K562 (cell line): Measurements from ENCODE around the gene HTR3B. TPM values are rescaled to one million over a fixed set of nuclear protein-coding genes. Genes with fewer than 3 reads are reported as not detected.
A peak's percentile ranks its signal among the peaks of the same experiment; 100 is the strongest.

Source experiments
- ATAC-seq: fragments of 200-7000 bp; cut with Tn5 transposase; 3 replicates; pipeline ENCODE4 v1.9.1; 2020; ENCODE audit warnings: moderate library complexity
- BruUV-seq: library from RNA; stranded (reverse); fragments of 400-500 nt; replicated peaks from 2 replicates; lab custom pipeline; 2021; lab: Mats Ljungman, UMichigan
- CTCF ChIA-PET: fragments of 300-600 bp; formaldehyde crosslinking; extraction: SDS; loops from one replicate; lab custom pipeline; 2021; ENCODE audit warnings: low intra/inter-chr PET ratio; lab: Yijun Ruan, JAX
- POLR2A ChIA-PET: fragments of 300-600, 350-650 bp; sonication (Branson Sonifier 250); formaldehyde crosslinking; extraction: SDS; loops from one replicate; lab custom pipeline; 2021; ENCODE audit warnings: antibody characterized with exemption, inconsistent platforms; lab: Yijun Ruan, JAX
- DNase-seq, 4 experiments: peaks; one replicate each; pipeline versions ENCODE4 v3.0.0 to v3.0.0-alpha.2; 2011 to 2018; ENCODE audit warnings: low spot score in 3 of 4, mixed read lengths in 3 of 4; ENCODE audit errors: extremely low read depth in 1 of 4
- FAIRE-seq: peaks from 2 replicates; lab custom pipeline; 2011; peaks lifted over from hg19 to GRCh38; lab: Jason Lieb, UNC
- H2AFZ ChIP-seq: 2 replicates; pipeline ENCODE4 v1.6.0; 2011; ENCODE audit warnings: low read depth, low read length, control low read depth, inconsistent platforms
- H3K27ac ChIP-seq: fragments of 200-600 bp; 3 replicates; pipeline ENCODE4 v1.8.0; 2011; ENCODE audit warnings: low read depth, mild to moderate bottlenecking, control low read depth, inconsistent platforms, low read length, moderate library complexity, mixed read lengths; ENCODE audit errors: extremely low read depth
- H3K27me3 ChIP-seq, 2 experiments: fragments of 300-600 bp in 1 of 2; 2 replicates in 1 of 2; 3 replicates in 1 of 2; pipeline versions ENCODE4 v1.6.0 to v1.8.0; 2011; ENCODE audit warnings: inconsistent platforms in 2 of 2, low read length in 2 of 2, mild to moderate bottlenecking in 1 of 2, mixed read lengths in 1 of 2, moderate library complexity in 1 of 2; ENCODE audit not compliant: control insufficient read depth in 2 of 2, insufficient read depth in 2 of 2
- H3K36me3 ChIP-seq: fragments of 300-600 bp; 3 replicates; pipeline ENCODE4 v1.8.0; 2011; ENCODE audit warnings: mild to moderate bottlenecking, low read length, inconsistent platforms; ENCODE audit not compliant: control insufficient read depth, insufficient read depth
- H3K4me1 ChIP-seq, 2 experiments: fragments of 200-600 bp in 1 of 2; replicated peaks in 1 of 2; 2 replicates in 1 of 2; 3 replicates in 1 of 2; pipeline versions ENCODE4 v1.5.1 to v1.8.0; 2011; ENCODE audit warnings: inconsistent platforms in 2 of 2, low read length in 2 of 2, mild to moderate bottlenecking in 1 of 2, mixed read lengths in 1 of 2, moderate library complexity in 1 of 2; ENCODE audit not compliant: control insufficient read depth in 2 of 2, insufficient read depth in 2 of 2
- H3K4me2 ChIP-seq: 2 replicates; pipeline ENCODE4 v1.6.1; 2011; ENCODE audit warnings: low read length, control low read depth, inconsistent platforms, mixed read lengths; ENCODE audit not compliant: insufficient read depth
- H3K4me3 ChIP-seq: fragments of 200-600 bp; sonication (generic), shearing (Covaris generic); 2 replicates; pipeline ENCODE4 v1.5.1; 2016; ENCODE audit warnings: control low read depth, inconsistent platforms
- H3K79me2 ChIP-seq: fragments of 200-600 bp; 3 replicates; pipeline ENCODE4 v1.8.0; 2011; ENCODE audit warnings: low read length, inconsistent platforms; ENCODE audit not compliant: control insufficient read depth, insufficient read depth
- H3K9ac ChIP-seq, 2 experiments: 2 replicates each; pipeline versions ENCODE4 v1.6.0 to v1.6.1; 2011; ENCODE audit warnings: low read depth in 2 of 2, low read length in 2 of 2, control low read depth in 1 of 2, inconsistent platforms in 1 of 2, mild to moderate bottlenecking in 1 of 2, mixed read lengths in 1 of 2; ENCODE audit not compliant: insufficient read depth in 1 of 2
- H3K9me1 ChIP-seq: one replicate; pipeline ENCODE4 v1.6.0; 2011; ENCODE audit warnings: inconsistent platforms, mild to moderate bottlenecking, low read length, moderate library complexity; ENCODE audit not compliant: control insufficient read depth, insufficient read depth
- H3K9me3 ChIP-seq: replicated peaks from 2 replicates; pipeline ENCODE4 v1.5.1; 2011; ENCODE audit warnings: low read depth, low read length, inconsistent platforms; ENCODE audit not compliant: control insufficient read depth, insufficient read depth
- H4K20me1 ChIP-seq: replicated peaks from 2 replicates; pipeline ENCODE4 v1.6.1; 2011; ENCODE audit warnings: low read length, inconsistent platforms, mixed read lengths; ENCODE audit not compliant: control insufficient read depth, insufficient read depth
- ARID2 ChIP-seq: fragments of 450-650 bp; IDR thresholded peaks from 2 replicates; pipeline ENCODE4 v1.6.1; 2017; ENCODE audit warnings: antibody characterized with exemption, mild to moderate bottlenecking
- BHLHE40 ChIP-seq: IDR thresholded peaks from 2 replicates; pipeline ENCODE4 v1.6.1; 2011; ENCODE audit warnings: low read length, improper control_type of control experiment
- FOS ChIP-seq: IDR thresholded peaks from 3 replicates; pipeline ENCODE4 v1.6.1; 2011; ENCODE audit not compliant: insufficient read length; ENCODE audit errors: extremely low read depth
- NR4A1 ChIP-seq, 2 experiments: fragments of 250-450 bp in 1 of 2; fragments of 450-650 bp in 1 of 2; sonication (Bioruptor Pico) in 1 of 2; IDR thresholded peaks; 2 replicates each; pipeline versions ENCODE4 v1.4.0 to v1.6.1; 2016 to 2020; ENCODE audit warnings: mild to moderate bottlenecking in 2 of 2, missing compliant biosample characterization in 1 of 2, missing genetic modification characterization in 1 of 2, moderate library complexity in 1 of 2
- NRF1 ChIP-seq, 2 experiments: fragments of 450-650 bp; IDR thresholded peaks in 1 of 2; conservative IDR thresholded peaks in 1 of 2; 2 replicates each; pipeline ENCODE4 v1.6.1; 2014; ENCODE audit warnings: mild to moderate bottlenecking in 2 of 2
- SMC3 ChIP-seq: conservative IDR thresholded peaks from 2 replicates; pipeline ENCODE4 v1.6.1; 2011; ENCODE audit warnings: low read depth, low read length, improper control_type of control experiment; ENCODE audit not compliant: insufficient read depth
- ZHX1 ChIP-seq: fragments of 150-350 bp; conservative IDR thresholded peaks from 2 replicates; pipeline ENCODE4 v1.6.1; 2014; ENCODE audit warnings: low read length
- ZNF146 ChIP-seq: IDR thresholded peaks from one replicate; pipeline ENCODE4 v1.6.1; 2018; ENCODE audit warnings: missing compliant biosample characterization; ENCODE audit not compliant: unreplicated experiment
- WGBS: fragments of 100-300 bp; shearing (Covaris generic); methylation state at CpG from one replicate; pipeline ENCODE4 v1.1.6; 2016; ENCODE audit warnings: low coverage, mixed read lengths; ENCODE audit not compliant: insufficient coverage; ENCODE audit errors: missing lambda C conversion rate; 5-methylcytosine and 5-hydroxymethylcytosine counted together
- in situ Hi-C: fragments of 300-500 bp; cut with MboI; formaldehyde crosslinking; loops from 4 replicates; pipeline ENCODE4 v1.15.0; 2018; ENCODE audit warnings: inconsistent platforms, mixed read lengths
- intact Hi-C: fragments of 100-400 bp; cut with micrococcal nuclease; formaldehyde crosslinking; loops from 2 replicates; pipeline ENCODE4 v1.14.2; 2022
- polyA plus RNA-seq, 8 experiments: library from polyadenylated mRNA; depleted of rRNA in 4 of 8; stranded (reverse) in 5 of 8; unstranded in 3 of 8; fragments of >200 nt; fragmentation: Nextera tagmentation in 2 of 8; fragmentation: Illumina TruSeq in 1 of 8; extraction: Ambion mirVana in 2 of 8; extraction: Trizol in 1 of 8; gene quantifications; 2 replicates each; pipeline versions ENCODE4 v1.2.1 to v1.2.3, GENCODE V29; 2011 to 2014; ENCODE audit warnings: inconsistent platforms in 1 of 8, missing spikeins in 1 of 8
- total RNA-seq, 7 experiments: library from RNA; depleted of rRNA in 6 of 7; stranded (reverse); fragments of >200 nt in 6 of 7; fragmentation: Illumina TruSeq in 2 of 7; extraction: Trizol in 2 of 7; gene quantifications; 2 replicates each; pipeline versions ENCODE4 v1.2.1 to v1.2.3, GENCODE V29; 2011 to 2021; ENCODE audit warnings: low replicate concordance in 1 of 7

Gene HTR3B
- total and polyA plus RNA-seq, 9 of the 15 experiments (the other 6 are each of a cell fraction or from before 2014, with no cell fraction given), result not detected

GRCh38 chr11:113895367-113896155 is 9.0 kb upstream of the HTR3B start (continued):
- TF ChIP-seq ZHX1 (no peak), ZNF146 (CRISPR knock-in tag) (no peak), NR4A1 (CRISPR knock-in tag; IDR thresholded peaks at IDR 0.05) (no peak), NR4A1 (tag; IDR thresholded peaks at IDR 0.05) (no peak)

- intact Hi-C loops (loop anchor here (1.0 to 5.0 kb wide), 2 partner anchors 96 to 366 kb away; no protein-coding TSS in a partner anchor), in situ Hi-C loops (loop anchor here (5.0 kb wide), 1 partner anchor 366 kb away; no protein-coding TSS in a partner anchor)
- no peaks in the 10 kb centered on the region for H3K9me1 ChIP-seq
- H3K4me3 ChIP-seq, result no peak overlapping the region
- CTCF ChIA-PET, result interaction anchor here (0.5 to 1.2 kb wide), 4 partner anchors 365 to 579 kb away, joined by 3 to 5 read pairs (median 4); no protein-coding TSS in a partner anchor
- peaks cover 0 to 4% of the 10 kb centered on the region in 2 experiments; a peak in 1 of 5 replicates for H3K4me1 ChIP-seq
- 0 out of 2 replicates have a peak overlapping the region, but pooled peaks have one; percentile 30 for H3K4me2 ChIP-seq
- DNase-seq (peak; percentile 45 to 57 (median 48)), FAIRE-seq (peak; percentile 94), ATAC-seq (peak; percentile 94)
- WGBS, result 5% methylated on average over 10 of the region's 10 CpGs
- no peaks in the 10 kb centered on the region for H3K79me2 ChIP-seq
- H3K36me3 ChIP-seq, result no peaks in the 10 kb centered on the region
- H2AFZ ChIP-seq, result peak overlapping the region; percentile 71
- no peaks in the 10 kb centered on the region; the same call in 1 of the 2 replicates for H4K20me1 ChIP-seq
- H3K27ac ChIP-seq, result no peak overlapping the region
- H3K9me3 ChIP-seq, result no peaks in the 10 kb centered on the region
- no TSS peak for BruUV-seq
- POLR2A ChIA-PET, result interaction anchor here (0.6 to 1.3 kb wide), 3 partner anchors 11 to 49 kb away, joined by 3 read pairs; no protein-coding TSS in a partner anchor
- H3K27me3 ChIP-seq, result 0 out of 5 replicates have a peak, but pooled peaks cover 2 to 4% of the 10 kb centered on the region in 2 experiments
- H3K9ac ChIP-seq, result no peak overlapping the region
- TF ChIP-seq BHLHE40 (no peak), FOS (no peak), SMC3 (peak; percentile 64), NRF1 (conservative IDR thresholded peaks at IDR 0.05 in 1 of 2, IDR thresholded peaks at IDR 0.05 in 1 of 2) (peak in 1 of 2 experiments; percentile 31; a peak in 1 of 4 replicates), ARID2 (0 out of 2 replicates have a peak, but pooled peaks have one; percentile 29)
These were observed 8.3 kb upstream of the HTR3B start for GRCh38 chr11:113896156-113896879.
